Stimulated activated CD4-positive, alpha-beta T cell treated with anti-CD3 and anti-CD28 coated beads, TNF-alpha, amount 100 ng/mL, for 48 hours (primary cell): ENCODE results near the gene PEX19.

Source experiments
- DNase-seq, 3 donors: peaks; one replicate each; pipeline ENCODE4 v3.0.0-alpha.2; 2020; ENCODE audit warnings: low read depth in 3 of 3

PEX19 gene

GRCh38 chr1:160239582-160240299 lies 45.2 kb downstream of the PEX19 start:
- no peak for DNase-seq

- DNase-seq, result no peak
Measured at GRCh38 chr1:160238408-160238807, 46.5 kb downstream of the PEX19 start.

- DNase-seq, result no peak
Measured at GRCh38 chr1:160237558-160237957, 47.4 kb downstream of the PEX19 start.

GRCh38 chr1:160236806-160237205 lies 48.1 kb downstream of the PEX19 start:
- DNase-seq, result no peak

GRCh38 chr1:160232911-160233310 lies 52.0 kb downstream of the PEX19 start:
- no peak for DNase-seq

GRCh38 chr1:160228431-160228830 lies 56.5 kb downstream of the PEX19 start:
- no peak for DNase-seq

GRCh38 chr1:160227561-160227960 lies 57.4 kb downstream of the PEX19 start:
- no peak for DNase-seq

- no peak for DNase-seq
Measured at GRCh38 chr1:160227034-160227433, 57.9 kb downstream of the PEX19 start.
